RWPE2 (cell line): ENCODE data around the gene ZNF148.
A peak's percentile ranks its signal among the peaks of the same experiment; 100 is the strongest.

ENCODE experiments used
- ATAC-seq: fragments of 200-7000 bp; cut with Tn5 transposase; 3 replicates; pipeline ENCODE4 v1.9.1; 2021; ENCODE audit warnings: low read depth
- DNase-seq: peaks from one replicate; pipeline ENCODE4 v3.0.0-alpha.2; 2020; ENCODE audit warnings: low spot score
- H3K27ac ChIP-seq: fragments of 450-650 bp; 2 replicates; pipeline ENCODE4 v1.5.1; 2017; ENCODE audit warnings: mild to moderate bottlenecking; ENCODE audit not compliant: poor library complexity, severe bottlenecking
- H3K27me3 ChIP-seq: fragments of 250-450 bp; sonication (Bioruptor Pico); 2 replicates; pipeline ENCODE4 v1.5.1; 2021; ENCODE audit warnings: mild to moderate bottlenecking, moderate library complexity; ENCODE audit not compliant: insufficient read depth, poor library complexity, severe bottlenecking
- H3K36me3 ChIP-seq: fragments of 250-450 bp; sonication (Bioruptor Pico); 2 replicates; pipeline ENCODE4 v1.5.1; 2020; ENCODE audit warnings: low read depth, mild to moderate bottlenecking, moderate library complexity
- H3K4me1 ChIP-seq: fragments of 250-450 bp; sonication (Bioruptor Pico); 2 replicates; pipeline ENCODE4 v1.5.1; 2021; ENCODE audit warnings: mild to moderate bottlenecking, moderate library complexity; ENCODE audit not compliant: insufficient read depth, poor library complexity, severe bottlenecking
- H3K4me3 ChIP-seq: fragments of 250-450 bp; sonication (Bioruptor Pico); 2 replicates; pipeline ENCODE4 v1.5.1; 2021; ENCODE audit warnings: mild to moderate bottlenecking, moderate library complexity; ENCODE audit not compliant: severe bottlenecking
- H3K9me3 ChIP-seq: fragments of 250-450 bp; sonication (Bioruptor Pico); 2 replicates; pipeline ENCODE4 v1.5.1; 2021; ENCODE audit warnings: mild to moderate bottlenecking, moderate library complexity; ENCODE audit not compliant: severe bottlenecking
- TF ChIP-seq, protein P1 (sequence below): fragments of 450-650 bp; IDR thresholded peaks from one replicate; pipeline ENCODE4 v1.5.1; 2017; ENCODE audit warnings: mild to moderate bottlenecking, moderate library complexity; ENCODE audit not compliant: poor library complexity, severe bottlenecking

Gene ZNF148

DNA sequence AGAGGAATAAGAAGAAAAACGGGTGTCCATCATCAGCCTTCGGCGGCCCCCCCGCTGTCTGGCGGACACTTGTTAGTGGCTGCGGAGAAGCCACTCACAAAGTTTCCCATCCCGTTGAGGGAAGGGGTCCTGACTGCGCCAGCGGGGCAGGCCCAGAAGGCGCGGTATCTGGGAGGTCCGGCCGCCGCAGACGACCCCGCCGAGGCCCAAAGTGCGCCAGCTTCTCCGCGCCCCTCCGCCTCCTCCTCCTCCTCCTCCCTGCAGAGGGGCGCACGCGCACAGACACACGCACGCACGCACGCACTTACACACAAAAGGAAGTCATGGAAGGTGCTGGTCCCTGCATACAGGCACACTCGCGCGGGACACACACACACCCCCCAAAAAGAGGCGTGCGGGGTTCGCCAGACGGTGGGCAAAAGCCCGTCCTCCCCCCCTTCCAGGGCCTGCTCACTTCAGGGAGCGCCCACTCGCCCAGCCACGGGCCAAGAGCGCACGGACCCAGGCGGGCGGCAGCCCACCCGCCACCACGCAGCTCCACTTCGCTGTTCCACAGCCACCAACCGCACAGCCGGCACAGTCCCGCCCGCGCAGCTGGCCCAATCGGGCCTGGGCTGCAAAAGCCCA is 18.0 kb downstream of the ZNF148 start:
- Histone ChIP-seq H3K4me3 (peak overlapping the region; percentile 36), H3K36me3 (0 out of 2 replicates have a peak, but pooled peaks cover 4% of the 10 kb centered on the region), H3K27me3 (no peaks in the 10 kb centered on the region), H3K27ac (peak overlapping the region; percentile 15), H3K4me1 (peaks cover 22% of the 10 kb centered on the region), H3K9me3 (no peaks in the 10 kb centered on the region)
- TF ChIP-seq, protein P1, sequence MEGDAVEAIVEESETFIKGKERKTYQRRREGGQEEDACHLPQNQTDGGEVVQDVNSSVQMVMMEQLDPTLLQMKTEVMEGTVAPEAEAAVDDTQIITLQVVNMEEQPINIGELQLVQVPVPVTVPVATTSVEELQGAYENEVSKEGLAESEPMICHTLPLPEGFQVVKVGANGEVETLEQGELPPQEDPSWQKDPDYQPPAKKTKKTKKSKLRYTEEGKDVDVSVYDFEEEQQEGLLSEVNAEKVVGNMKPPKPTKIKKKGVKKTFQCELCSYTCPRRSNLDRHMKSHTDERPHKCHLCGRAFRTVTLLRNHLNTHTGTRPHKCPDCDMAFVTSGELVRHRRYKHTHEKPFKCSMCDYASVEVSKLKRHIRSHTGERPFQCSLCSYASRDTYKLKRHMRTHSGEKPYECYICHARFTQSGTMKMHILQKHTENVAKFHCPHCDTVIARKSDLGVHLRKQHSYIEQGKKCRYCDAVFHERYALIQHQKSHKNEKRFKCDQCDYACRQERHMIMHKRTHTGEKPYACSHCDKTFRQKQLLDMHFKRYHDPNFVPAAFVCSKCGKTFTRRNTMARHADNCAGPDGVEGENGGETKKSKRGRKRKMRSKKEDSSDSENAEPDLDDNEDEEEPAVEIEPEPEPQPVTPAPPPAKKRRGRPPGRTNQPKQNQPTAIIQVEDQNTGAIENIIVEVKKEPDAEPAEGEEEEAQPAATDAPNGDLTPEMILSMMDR: no peak
- DNase-seq: no peak
- peak; percentile 85 for ATAC-seq

DNA sequence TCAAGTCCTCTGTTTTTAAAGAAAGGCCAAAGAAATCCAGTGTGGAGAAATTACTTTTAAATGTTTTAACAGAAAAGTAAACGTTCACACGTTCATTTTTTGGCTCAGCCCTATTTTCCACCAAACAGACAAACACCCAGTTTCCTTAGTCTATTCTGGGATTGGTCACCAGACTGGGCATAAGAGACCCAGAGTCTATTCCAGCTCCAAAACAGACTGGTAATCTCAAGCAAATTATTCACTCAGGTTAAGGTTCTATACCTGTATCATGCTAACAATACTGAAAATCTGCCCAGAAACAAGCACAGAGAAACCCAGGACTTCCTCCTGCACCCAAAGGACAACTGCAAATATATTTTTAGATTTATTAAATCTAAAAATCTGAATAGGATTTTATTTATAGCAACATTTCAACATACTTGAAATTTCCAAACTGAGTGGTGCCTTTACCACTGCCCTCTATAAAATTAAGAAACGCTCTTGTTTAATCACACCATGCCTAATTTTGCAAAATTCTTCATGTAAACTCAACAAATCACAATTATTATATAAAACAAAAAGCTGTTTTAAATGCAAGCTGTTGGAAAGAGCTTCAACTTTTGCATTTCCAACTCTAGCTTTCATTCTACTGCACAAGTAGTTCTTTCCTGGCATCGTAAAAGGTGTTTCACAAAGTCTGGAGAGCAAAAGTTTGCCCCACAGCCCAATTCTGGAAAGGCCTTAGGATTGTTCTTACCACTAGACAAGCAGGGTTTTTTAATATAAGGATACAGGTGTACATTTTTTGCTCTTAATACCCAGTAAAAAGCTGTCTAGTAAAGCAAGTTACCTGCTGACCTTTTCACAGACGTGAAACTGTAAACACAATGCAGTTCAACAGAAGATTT is 18.7 kb downstream of the ZNF148 start:
- Histone ChIP-seq H3K36me3 (0 out of 2 replicates have a peak, but pooled peaks cover 4% of the 10 kb centered on the region), H3K9me3 (no peaks in the 10 kb centered on the region), H3K27me3 (no peaks in the 10 kb centered on the region), H3K4me3 (peak overlapping the region; percentile 36), H3K4me1 (peaks cover 23% of the 10 kb centered on the region), H3K27ac (peak overlapping the region; percentile 15)
- DNase-seq: no peak
- peak; percentile 12 for ATAC-seq
- TF ChIP-seq, protein P1: no peak

DNA sequence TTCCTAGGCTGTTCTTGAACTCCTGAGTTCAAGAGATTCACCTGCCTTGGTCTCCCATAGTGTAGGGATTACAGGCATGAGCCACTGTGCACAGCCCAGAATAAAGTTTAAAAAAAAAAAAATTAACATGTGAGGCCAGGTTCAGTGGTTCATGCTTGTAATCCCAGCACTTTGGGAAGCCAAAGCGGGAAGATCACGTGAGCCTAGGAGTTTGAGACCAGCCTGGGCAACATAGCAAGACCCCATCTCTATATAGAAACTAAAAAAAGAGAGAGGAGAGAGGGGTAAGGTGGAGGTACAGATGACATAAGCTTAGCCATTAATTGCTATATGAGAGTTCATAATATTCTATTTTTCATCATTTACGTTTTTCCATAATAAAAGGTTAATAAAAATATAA is 21.5 kb downstream of the ZNF148 start:
- 0 out of 2 replicates have a peak, but pooled peaks cover 4% of the 10 kb centered on the region for H3K36me3 ChIP-seq
- peaks cover 23% of the 10 kb centered on the region for H3K4me1 ChIP-seq
- no peak for DNase-seq
- H3K27me3 ChIP-seq: no peaks in the 10 kb centered on the region
- H3K9me3 ChIP-seq: no peaks in the 10 kb centered on the region
- H3K27ac ChIP-seq: no peak overlapping the region
- ATAC-seq: no peak
- TF ChIP-seq, protein P1: no peak
- H3K4me3 ChIP-seq: no peak overlapping the region

DNA sequence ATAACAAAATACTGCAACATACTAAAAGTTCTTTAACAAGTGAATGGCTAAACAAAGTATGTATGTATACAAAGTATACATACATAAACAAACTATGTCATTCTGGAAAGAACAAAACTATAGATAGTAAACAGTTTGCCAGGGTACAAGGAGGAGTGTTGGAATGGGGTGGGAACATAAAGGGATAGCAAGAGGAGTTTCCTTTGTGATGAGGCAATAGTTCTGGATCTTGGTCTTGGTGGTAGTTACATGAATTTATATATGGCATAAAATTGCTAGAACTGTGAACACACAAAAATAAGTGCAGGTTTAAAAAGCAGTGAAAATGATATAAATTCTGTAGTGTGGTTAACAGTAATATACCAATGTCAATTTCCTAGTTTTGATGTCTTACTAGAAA is 22.0 kb downstream of the ZNF148 start:
- TF ChIP-seq, protein P1: no peak
- Histone ChIP-seq H3K4me3 (no peak overlapping the region), H3K27ac (no peak overlapping the region), H3K27me3 (no peaks in the 10 kb centered on the region), H3K9me3 (no peaks in the 10 kb centered on the region), H3K36me3 (0 out of 2 replicates have a peak, but pooled peaks cover 4% of the 10 kb centered on the region), H3K4me1 (peaks cover 23% of the 10 kb centered on the region)
- ATAC-seq (no peak), DNase-seq (no peak)
